ENCODE data around the gene FAM83C.
"Not testable (repeated sequence)": the region's sequence is repeated elsewhere in the genome, so short reads cannot be mapped to it uniquely, and the experiment has no call there.

FAM83C gene

GRCh38 chr20:35316086-35316485 is 23.9 kb upstream of the FAM83C start:
- TF ChIP-seq POLR2AphosphoS5 (IDR thresholded peaks at IDR 0.05; ENCODE audit: low read depth, low read length) (no peak), TAF1 (IDR thresholded peaks at IDR 0.05; ENCODE audit: borderline replicate concordance, low read depth, low read length) (no peak), POLR2A (IDR thresholded peaks at IDR 0.05; ENCODE audit: low read depth, low read length) (no peak)
- no peak for FAIRE-seq

GRCh38 chr20:35315632-35316020 is 23.4 kb upstream of the FAM83C start:
- FAIRE-seq; DNase-seq (ENCODE audit: insufficient read length): not testable (repeated sequence)

More at GRCh38 chr20:35316086-35316485, 23.9 kb upstream of the FAM83C start:
- DNase-seq (ENCODE audit: insufficient read length) = no peak

GRCh38 chr20:35314816-35315631 is 22.8 kb upstream of the FAM83C start:
- DNase-seq (ENCODE audit: insufficient read length) (no peak), FAIRE-seq (no peak)
- TF ChIP-seq TAF1 (IDR thresholded peaks at IDR 0.05; ENCODE audit: borderline replicate concordance, low read depth, low read length) (no peak), POLR2AphosphoS5 (IDR thresholded peaks at IDR 0.05; ENCODE audit: low read depth, low read length) (no peak), POLR2A (IDR thresholded peaks at IDR 0.05; ENCODE audit: low read depth, low read length) (no peak)

- TF ChIP-seq TAF1 (IDR thresholded peaks at IDR 0.05; ENCODE audit: borderline replicate concordance, low read depth, low read length) (no peak), POLR2AphosphoS5 (IDR thresholded peaks at IDR 0.05; ENCODE audit: low read depth, low read length) (no peak), POLR2A (IDR thresholded peaks at IDR 0.05; ENCODE audit: low read depth, low read length) (no peak)
- DNase-seq (ENCODE audit: insufficient read length) (no peak), FAIRE-seq (no peak)
These were observed 20.1 kb upstream of the FAM83C start for GRCh38 chr20:35312318-35312717.

- FAIRE-seq (no peak), DNase-seq (ENCODE audit: insufficient read length) (no peak)
- TF ChIP-seq POLR2A (IDR thresholded peaks at IDR 0.05; ENCODE audit: low read depth, low read length) = no peak
- no peak for TF ChIP-seq TAF1 (IDR thresholded peaks at IDR 0.05; ENCODE audit: borderline replicate concordance, low read depth, low read length)
- no peak for TF ChIP-seq POLR2AphosphoS5 (IDR thresholded peaks at IDR 0.05; ENCODE audit: low read depth, low read length)
These were observed 19.6 kb upstream of the FAM83C start for GRCh38 chr20:35311822-35312221.

- DNase-seq (ENCODE audit: insufficient read length) (no peak), FAIRE-seq (no peak)
- TF ChIP-seq POLR2AphosphoS5 (IDR thresholded peaks at IDR 0.05; ENCODE audit: low read depth, low read length) (no peak), POLR2A (IDR thresholded peaks at IDR 0.05; ENCODE audit: low read depth, low read length) (no peak), TAF1 (IDR thresholded peaks at IDR 0.05; ENCODE audit: borderline replicate concordance, low read depth, low read length) (no peak)
These were observed 19.2 kb upstream of the FAM83C start for GRCh38 chr20:35311409-35311808.

GRCh38 chr20:35307666-35308653 is 15.7 kb upstream of the FAM83C start:
- TF ChIP-seq TAF1 (IDR thresholded peaks at IDR 0.05; ENCODE audit: borderline replicate concordance, low read depth, low read length) (no peak), POLR2A (IDR thresholded peaks at IDR 0.05; ENCODE audit: low read depth, low read length) (no peak), POLR2AphosphoS5 (IDR thresholded peaks at IDR 0.05; ENCODE audit: low read depth, low read length) (no peak)
- no peak for FAIRE-seq
- DNase-seq (ENCODE audit: insufficient read length) = no peak

GRCh38 chr20:35306931-35307517 is 14.8 kb upstream of the FAM83C start:
- DNase-seq (ENCODE audit: insufficient read length) (no peak), FAIRE-seq (no peak)
- no peak for TF ChIP-seq POLR2AphosphoS5 (IDR thresholded peaks at IDR 0.05; ENCODE audit: low read depth, low read length)
- no peak for TF ChIP-seq TAF1 (IDR thresholded peaks at IDR 0.05; ENCODE audit: borderline replicate concordance, low read depth, low read length)
- no peak for TF ChIP-seq POLR2A (IDR thresholded peaks at IDR 0.05; ENCODE audit: low read depth, low read length)

GRCh38 chr20:35305682-35306556 is 13.7 kb upstream of the FAM83C start:
- no peak for DNase-seq (ENCODE audit: insufficient read length)
- TF ChIP-seq TAF1 (IDR thresholded peaks at IDR 0.05; ENCODE audit: borderline replicate concordance, low read depth, low read length) (no peak), POLR2A (IDR thresholded peaks at IDR 0.05; ENCODE audit: low read depth, low read length) (no peak), POLR2AphosphoS5 (IDR thresholded peaks at IDR 0.05; ENCODE audit: low read depth, low read length) (no peak)
- no peak for FAIRE-seq

- DNase-seq (ENCODE audit: insufficient read length) (no peak), FAIRE-seq (no peak)
- TF ChIP-seq POLR2AphosphoS5 (IDR thresholded peaks at IDR 0.05; ENCODE audit: low read depth, low read length) (no peak), POLR2A (IDR thresholded peaks at IDR 0.05; ENCODE audit: low read depth, low read length) (no peak), TAF1 (IDR thresholded peaks at IDR 0.05; ENCODE audit: borderline replicate concordance, low read depth, low read length) (no peak)
These were observed 12.7 kb upstream of the FAM83C start for GRCh38 chr20:35304956-35305355.

Measured in GM12892 (cell line).